ENCODE measurements around the gene LCN12.

LCN12 gene

DNA sequence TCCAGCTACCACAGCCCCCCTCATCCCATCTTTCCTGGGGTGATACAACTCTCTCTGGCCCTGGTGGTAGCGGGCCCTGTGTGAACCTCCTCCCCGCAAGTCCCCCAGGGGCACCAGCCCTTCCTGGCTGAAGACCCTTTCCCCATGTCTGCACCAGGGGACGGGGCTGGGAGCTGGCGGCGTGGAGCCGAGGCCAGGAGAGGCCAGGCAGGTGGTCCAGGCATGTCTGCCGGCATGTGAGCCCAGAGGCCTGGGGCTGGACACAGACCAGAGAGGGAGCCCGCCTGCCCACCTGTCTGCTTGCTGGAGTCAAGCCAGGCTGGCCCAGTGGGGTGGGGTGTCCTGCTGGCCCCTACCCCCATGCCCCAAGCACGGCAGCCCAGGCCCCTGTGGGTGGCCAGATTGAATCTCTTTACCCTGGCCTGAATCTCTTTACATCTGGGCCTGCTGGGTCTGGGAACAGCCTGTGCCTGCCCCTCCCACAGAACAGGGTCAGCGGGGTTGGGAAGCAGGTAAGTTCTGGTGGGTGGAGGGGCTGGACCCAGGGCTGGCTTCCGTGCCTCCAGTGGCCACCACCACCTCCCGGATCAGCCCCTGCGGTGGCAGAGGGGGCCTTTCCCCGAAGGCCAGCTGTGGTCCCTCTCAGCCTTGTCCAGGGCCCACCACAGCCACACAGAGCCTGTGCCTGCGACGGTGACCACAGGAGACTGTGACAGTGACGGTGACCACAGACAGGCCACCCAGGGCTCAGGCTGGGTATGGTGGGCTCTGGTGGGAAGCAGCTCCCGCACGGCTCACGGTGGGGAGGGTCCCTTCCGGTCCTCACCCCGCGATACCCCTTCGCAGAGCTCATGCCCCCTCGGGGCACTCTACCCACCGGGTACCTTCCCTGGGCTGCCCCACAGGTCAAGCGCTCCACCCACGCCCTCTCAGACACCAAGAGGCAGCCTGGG lies 7.1 kb downstream of the LCN12 start:
- DNase-seq: no peak

DNA sequence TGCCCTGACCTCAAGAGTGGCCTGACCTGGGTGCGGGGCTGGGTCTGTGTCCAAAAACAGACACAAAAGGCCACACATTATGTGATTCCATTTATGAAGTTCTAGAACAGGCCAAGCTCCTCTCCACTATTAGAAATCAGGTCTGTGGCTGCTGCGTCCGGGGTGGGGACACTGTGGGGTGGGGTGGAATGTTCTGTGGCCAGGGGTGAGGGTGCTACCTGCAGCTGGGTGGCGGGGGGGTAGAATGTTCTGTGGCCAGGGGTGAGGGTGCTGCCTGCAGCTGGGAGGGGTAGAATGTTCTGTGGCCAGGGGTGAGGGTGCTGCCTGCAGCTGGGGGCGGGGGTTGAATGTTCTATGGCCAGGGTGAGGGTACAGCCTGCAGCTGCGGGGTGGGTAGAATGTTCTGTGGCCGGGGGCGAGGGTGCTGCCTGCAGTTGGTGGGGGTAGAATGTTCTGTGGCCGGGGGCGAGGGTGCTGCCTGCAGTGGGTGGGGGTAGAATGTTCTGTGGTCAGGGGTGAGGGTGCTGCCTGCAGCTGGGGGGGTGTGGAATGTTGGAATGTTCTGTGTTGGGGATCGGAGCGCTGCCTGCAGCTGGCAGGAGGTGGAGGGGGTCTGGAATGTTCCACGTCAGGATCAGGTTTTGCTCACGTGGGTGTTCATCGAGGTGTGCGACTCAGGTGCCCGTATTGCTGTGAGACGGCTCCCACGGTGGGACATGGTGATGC lies 8.3 kb downstream of the LCN12 start:
- no peak for DNase-seq

DNA sequence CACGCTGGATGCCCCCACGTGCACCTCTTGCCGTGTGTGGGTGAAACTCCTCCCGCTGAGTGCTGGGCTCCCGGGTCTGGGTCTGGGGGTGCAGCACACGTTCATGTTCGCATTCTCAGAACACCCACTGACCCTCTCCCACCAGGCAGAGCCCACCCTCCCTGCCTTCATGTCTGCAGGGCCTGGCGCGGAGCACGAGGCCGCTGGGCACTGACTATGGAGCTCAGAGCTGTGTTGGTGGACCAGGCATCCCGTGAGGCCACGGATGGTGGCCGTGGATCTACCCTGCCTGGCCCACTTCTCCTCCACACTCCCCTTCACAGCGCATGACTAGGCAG lies 8.8 kb downstream of the LCN12 start:
- no peak for DNase-seq

DNA sequence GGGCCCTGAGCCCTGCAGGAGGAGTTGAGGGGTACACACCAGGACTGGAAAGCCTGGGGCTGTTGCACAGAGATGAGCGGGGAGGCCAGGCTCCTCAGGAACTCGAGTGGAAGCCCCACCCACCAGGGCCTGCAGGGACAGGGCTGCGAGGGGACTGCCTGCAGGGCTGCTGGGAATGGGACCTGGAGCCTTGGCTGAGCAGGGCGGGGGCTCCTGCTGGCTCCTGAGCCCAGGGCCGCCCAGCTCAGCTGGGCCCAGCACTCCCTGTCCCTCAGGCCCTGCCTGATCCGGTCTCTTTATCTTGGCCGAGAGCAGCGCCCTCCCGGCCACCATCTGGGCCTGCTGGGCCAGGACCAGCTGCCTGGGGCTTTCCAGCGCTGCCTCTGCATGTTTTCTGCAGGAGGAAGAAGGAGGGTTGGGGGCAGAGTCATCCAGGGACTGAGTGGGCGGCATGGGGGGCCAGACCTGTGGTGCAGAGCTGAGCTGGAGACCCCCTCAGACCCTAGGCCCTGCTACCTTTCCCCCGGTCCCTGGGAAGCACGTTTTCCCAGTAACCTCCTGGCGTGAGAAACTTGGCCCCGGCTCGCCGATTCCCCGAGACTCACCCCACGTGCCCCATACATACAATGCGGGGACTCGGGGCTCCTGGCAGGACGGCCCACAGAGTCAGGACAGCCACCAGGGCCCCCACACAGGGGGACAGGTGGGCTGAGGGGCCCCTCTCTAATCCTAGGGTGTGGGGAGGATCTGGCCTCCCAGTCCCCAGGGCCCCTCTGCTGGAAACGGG lies 9.4 kb downstream of the LCN12 start:
- no peak for DNase-seq

DNA sequence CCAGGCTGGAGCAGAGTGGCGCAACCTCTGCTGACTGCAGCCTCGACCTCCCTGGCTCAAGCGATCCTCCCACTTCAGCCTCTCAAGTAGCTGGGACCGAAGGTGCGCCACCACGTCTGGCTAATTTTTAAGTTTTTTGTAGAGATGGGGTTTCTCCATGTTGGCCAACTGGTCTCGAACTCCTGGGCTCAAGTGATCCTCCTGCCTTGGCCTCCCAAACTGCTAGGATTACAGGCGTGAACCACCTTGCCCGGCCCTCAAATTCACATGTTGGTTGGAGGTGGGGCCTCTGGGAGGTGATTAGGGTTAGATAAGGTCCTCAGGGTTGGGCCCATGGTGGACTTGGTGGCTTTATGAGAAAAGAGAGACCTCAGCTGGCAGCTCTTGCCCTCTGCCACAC lies 10.1 kb downstream of the LCN12 start:
- DNase-seq: no peak

DNA sequence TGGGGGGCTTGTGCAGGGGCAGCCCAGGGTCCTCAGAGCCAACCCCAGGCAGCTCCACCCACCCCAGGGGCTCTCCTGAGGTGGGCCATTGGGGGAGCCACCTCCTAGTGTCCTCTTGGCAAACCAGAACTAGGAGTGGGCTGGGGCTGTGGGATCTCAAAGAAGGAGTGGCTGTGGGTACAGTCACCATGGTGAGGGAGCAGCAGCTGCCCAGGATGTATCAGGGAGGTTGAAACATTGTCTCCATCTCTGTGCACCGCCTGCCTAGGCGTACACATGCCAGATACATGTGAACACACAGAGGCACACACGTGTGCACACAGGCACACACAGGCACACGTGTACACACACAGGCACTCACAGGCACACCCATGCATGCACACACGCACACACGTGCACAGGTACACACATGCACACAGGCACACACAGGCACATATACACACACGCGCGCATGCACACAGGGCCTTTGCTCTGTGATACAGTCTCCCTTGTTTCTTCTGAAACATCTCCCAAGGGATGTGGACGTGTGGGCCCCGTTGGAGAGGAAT lies 10.7 kb downstream of the LCN12 start:
- no peak for DNase-seq

DNA sequence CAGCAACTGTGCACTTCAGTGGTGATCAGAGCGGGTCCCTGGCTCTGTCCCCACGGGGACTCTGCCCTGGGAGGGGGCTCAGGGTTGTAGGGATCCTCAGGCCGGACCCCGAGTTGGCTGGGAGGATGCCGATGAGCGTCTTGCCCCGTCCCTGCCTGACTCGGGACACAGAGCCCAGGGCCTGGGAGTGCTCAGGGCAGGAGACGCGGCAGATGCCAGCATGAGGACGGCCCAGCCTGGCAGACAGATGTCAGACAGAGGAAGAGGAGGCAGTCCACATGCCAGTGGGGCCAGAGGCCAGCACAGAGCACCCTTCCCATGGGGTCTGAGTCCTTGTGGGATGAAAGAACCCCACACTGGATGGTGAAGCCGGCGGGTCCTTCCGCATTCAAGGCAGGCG lies 11.3 kb downstream of the LCN12 start:
- DNase-seq: no peak

DNA sequence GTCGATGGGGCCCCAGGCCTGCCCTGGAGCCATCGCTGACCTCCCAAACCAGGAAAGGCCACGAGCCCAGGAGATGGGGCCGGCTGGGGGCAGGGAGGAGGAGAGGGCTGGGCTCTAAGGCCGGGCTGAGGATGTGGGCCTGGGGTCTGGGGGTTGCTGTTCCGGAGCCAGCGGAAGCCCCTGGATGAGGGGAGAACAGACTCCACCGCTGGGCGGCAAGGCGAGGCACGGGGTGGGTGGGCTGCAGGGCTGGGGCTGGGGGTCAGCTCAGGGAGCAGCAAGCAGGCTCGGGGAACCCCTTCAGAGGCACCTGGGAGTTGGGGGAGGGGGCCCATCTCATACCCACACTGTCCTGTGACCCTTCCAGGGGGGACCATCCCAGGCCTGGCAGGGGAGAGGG lies 11.7 kb downstream of the LCN12 start:
- DNase-seq: no peak

DNA sequence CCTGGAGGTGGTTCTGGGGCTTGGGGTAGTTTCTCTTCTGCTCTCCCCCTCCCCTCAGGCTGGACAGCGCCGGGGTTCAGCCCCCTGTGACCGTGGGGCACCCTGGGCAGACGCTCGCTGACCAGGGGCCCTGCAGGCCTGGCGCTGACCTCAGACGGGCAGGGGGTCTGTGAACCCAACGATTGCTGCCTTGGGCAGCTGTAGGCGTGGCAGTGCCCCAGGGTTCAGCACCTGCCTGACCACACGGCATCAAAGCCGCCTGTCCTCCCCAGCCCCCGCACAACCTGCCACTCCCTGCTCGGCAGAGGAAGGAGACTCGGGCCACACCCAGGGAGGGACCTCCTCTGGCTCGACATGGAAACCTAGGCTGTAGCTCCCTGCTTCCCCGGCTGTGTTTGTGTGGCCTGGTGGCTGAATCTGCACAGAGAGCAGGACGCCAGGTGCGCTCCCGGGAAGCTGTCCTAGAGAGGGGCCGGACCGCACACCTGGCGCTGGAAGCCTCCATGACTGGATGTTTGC lies 12.2 kb downstream of the LCN12 start:
- no peak for DNase-seq

DNA sequence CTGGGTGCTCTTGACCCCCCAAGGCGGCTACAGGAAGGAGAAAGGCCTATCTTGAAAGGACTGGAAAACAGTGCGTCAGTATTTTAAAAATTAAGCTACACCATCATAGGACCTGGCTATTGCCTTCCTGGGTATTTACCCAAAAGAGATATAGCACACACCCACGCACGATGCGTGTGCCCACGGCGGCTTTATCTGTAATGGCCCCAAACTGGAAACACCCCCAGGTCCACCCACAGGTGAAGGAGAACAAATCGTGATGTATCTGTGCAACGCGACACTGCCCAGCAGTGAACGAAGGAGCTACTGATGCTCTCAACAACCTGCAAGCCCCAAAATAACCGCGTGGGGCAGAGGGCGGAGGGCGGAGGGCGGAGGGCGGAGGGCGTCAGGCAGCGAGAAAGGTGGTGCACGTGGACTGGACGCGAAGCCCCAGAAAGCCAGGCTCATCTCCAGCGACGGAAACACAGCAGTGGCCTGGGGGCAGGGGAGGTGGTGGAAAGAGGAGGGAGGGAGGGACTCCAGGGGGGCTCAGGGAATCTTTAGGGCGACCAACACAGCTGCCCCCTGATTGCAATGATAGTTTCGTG lies 12.9 kb downstream of the LCN12 start:
- DNase-seq: no peak

DNA sequence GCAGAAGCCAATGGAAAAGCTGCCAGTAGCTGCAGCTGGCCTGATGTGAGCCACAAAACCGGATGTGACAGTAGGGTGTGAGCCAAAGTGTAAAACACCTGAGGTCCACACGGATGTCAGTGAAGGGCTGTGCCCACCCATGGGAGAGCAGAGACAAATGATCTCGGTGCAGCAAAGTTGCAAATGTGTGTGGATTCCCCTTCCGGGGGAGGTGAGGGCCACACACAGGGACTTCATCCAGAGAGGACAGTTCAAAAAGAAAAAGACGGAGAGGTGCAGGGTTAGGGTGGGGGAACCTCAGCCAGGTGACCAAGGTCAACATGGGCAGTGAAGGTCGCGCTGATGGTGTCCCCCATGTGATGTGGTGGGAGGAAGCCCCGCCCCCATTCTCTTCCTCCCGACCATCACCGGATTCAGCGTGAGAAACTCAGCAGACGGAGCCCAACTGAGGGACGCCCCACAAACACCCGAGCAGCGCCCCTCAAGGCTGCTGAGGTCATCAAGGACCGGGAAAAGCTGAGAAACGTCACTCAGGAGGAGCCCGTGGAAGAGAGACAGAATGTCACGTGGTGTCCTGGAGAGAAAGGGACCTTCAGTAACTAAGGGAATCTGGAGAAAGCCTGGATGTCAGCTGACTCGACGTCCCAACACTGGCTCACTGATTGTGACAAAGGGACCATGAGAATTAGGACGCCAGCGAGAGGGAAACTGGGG lies 13.9 kb downstream of the LCN12 start:
- DNase-seq: no peak

DNA sequence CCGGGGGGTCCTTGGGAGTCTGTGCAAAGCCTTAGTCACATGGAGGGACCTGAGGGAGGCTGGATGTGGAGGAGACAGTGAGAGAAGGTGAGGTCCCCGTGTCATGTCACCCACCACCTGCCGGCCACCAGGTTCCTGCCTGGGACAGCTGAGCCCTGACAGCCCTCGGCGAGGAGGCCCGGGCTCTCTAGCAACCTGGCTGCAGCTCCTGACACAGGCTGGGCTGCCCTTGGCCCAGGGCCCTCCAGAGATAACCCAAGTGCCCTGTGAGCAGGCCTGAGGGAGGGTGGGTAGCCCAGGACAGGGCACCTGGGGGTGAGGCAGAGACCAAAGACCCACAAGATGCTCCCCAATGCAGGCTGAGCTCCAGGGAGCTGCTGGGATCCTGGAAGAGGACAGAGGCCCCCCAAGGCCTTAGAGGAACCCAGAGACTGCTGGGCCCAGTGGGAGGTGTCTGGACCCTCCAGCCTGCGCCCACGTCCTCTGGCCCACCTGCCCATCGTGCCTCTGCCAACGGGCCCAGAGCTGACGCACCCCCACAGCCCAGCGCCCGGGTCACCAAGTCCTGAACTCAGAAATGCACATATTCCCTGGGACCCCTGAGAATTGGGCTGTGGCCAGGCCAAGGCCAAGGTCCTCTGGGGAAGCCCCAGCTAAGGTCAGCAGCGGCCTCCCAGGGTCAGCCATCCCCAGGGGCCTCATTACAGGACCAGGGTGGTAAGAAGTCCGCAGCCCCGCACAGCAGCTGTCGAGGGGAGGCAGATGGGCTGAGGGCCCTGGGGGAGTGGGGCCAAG lies 16.5 kb downstream of the LCN12 start:
- DNase-seq: no peak

DNA sequence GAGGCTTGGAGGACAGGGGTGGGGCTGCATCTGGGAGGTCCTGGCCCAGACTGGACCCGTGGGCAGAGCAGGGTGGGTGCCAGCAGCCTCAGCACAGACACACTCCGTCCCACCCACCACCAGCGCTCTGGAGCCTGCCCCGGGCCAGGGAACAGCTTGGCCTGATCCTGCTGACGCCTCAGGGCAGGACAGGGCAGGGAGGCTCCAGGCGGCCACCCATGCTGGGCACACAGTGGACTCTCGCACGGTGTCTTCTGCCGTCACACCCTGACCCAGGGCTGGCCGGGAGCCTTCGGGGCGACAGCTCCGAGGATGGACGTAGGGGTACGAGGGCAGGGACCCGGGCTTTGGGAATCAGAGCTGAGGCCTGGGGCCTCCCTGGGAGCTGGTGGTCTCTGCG lies 17.1 kb downstream of the LCN12 start:
- DNase-seq: no peak

DNA sequence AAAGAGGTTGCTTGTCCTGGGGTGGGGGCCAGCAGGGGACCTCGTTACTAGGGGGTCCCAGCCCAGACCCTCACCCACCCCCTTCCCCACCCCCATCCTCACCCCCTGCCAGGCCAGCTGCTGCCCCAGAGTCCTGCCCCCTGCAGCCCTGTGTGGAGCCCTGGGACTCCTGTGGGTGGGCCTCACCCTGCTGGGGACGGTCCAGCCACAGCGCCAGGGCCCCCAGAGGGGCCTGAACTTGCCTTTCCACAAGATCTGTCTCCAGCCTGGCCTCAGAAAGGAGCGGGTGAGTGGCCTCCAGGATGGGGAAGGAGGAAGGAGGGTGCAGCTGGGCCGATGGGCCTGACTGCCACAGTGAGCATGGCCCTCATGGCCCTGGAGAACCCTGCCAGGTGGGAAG lies 17.7 kb downstream of the LCN12 start:
- no peak for DNase-seq

DNA sequence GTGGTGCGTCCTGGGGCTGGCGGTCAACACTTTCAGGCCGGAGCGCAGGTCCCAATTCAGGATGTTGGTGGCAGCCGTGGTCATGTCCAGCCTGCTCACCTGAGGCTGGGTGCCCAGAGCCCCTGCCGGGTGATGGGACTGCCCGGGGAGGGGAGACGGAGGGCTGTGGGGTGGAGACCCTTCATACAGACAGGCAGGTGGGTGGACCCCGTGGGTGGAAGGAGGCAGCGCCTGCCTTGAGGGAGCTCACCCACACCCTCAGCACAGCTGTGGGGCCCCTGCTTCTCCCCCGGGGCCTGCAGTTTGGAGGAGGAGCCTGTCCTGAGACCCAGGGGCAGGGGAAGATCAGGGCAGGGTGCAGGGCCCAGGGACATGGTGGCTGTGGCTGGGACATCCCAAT lies 18.3 kb downstream of the LCN12 start:
- no peak for DNase-seq

DNA sequence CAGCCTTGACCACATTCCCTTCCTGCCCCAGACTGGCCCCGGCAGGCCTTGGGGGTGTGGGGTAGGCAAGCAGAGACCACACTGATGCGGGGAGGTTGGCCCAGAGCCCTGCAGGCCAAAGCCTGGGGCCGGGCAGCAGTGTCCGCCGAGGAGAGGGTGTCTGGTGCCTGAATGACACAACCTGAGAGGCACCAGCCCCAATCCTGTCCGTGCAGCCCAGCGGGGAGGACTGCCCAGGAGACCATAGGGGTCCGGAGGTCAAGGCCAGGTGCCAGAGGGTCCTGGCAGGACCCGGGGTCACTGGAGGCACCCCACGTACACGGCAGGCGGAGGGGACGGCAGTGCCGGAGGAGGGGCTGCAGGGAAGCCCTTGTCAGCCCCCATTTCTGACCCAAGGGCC lies 19.7 kb downstream of the LCN12 start:
- DNase-seq: no peak

DNA sequence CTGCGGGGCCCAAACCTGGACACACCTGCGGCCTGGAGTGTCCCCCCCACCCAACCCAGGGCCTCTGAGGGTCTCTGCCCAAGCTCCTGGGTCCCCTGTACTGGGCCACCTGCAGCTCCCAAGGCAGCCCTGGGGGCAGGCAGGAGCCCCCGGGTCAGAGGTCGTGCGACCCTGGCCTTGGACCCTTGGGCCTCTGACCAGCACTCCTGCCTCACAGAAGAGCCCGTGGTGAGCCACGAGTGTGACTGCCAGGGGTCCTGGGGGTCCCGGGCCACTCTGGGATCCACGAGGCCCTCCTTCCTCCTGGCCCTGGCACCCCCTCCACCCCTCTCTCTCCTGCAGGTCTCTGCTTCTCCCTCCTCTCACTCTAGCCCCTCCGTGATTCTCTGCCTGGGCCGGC lies 20.3 kb downstream of the LCN12 start:
- no peak for DNase-seq

DNA sequence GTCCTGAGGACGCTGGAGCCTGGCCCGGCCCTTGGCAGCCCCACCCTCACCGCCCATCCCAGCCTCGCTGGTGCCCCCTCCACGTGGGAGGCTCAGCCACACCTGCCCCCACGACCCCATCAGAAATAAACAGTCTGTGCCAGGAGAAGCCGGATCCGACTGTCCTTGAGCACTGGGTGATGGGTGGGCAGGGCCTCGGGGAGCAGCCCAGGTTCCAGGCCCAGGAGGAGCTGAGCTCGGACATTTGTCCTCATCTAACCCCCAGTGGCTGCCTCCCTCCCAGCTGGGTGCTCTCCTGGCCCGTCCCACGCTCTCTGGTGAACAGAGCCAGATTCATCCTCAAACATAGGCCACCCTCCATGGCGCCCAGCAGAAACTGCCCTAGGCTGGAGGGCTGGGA lies 20.7 kb downstream of the LCN12 start:
- no peak for DNase-seq

DNA sequence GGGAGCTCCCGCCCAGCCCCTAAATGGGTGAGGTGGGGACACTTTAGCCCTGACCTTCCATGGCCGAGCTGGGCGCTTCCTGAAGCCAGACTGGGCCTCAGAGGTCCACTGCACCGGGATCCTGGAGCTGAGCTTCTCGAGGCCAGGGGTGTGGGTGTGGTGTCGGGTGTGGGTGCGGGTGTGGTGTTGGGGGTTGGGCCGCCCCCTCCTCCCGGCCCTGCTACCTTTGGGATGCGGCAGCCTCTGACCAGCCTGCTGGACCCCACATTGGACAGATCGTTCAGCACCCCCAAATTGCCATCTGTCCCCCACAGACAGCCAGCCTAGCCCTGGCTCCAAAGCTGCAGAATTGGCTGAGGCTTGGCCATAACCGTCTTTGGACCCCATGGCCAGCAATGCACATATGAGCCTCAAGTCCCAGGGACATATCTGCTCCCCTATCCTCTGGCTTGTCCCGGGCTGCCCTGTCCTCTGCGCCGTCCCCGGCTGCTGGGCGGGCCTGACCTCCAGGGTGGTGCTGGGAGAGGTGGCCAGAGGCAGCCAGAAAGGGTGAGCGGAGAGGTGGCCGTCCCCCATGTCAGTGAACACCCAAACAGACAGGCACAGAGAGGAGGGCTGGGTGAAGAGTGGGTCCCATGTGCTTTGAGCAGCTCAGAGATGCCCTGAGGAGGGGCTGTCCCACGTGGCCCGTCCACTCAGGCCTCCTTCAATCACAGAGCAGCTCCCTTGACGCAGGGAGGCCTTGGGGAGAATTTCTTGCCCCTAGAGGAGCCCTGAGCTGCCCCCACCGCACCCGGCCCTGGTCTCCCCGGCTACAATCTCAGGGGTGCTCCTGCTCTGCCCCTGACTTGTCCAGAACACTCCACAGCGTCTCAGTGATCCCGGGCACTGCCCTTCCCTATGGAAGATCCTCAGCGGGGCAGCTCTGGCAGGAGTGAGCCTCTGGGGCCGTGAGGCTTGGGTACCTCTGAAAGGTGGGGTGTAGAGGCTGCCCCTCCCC lies 21.8 kb downstream of the LCN12 start:
- DNase-seq: no peak
